CD4-positive, alpha-beta T cell treated with Interleukin-4 for 4 hours (primary cell): ENCODE measurements around the gene NUDT16.

Source experiments
- DNase-seq: peaks from one replicate; pipeline ENCODE4 v3.0.0-alpha.2; 2020

The NUDT16 gene

DNA sequence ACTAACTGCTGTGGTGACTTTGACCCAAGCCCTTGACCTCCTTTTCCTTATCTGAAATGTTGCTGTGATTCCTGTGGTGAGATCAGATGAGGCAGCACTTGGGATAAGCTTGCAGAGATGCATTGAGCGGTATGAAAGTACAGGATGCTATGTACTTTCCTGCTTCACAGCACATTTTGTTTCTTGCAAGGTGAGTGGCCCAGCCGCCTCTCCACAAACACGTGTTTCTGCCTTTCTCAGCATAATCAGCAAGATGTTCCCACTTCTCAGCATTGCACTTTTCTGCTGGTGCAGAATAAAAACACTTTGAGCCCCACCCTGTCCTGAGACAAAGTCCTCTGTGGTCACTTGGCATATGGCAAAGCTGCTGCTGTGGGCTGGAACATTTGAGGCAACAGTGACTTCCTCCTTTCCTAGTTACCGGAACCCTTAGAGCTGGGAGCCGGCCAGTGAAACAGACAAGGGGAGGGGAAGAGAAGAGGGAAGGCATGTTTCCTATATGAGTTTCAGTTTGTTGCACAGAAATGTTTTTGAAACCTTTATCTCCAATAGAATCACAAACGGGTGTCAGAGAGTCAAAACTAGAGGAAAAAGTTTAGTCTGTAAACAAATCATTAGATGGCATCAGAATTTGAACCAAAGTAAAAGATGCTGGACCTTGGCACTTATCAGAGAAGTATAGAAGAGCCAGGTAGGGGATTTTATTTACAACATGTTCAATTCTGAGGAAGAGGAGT is 5.0 kb downstream of the NUDT16 start:
- DNase-seq = peak; percentile 19

DNA sequence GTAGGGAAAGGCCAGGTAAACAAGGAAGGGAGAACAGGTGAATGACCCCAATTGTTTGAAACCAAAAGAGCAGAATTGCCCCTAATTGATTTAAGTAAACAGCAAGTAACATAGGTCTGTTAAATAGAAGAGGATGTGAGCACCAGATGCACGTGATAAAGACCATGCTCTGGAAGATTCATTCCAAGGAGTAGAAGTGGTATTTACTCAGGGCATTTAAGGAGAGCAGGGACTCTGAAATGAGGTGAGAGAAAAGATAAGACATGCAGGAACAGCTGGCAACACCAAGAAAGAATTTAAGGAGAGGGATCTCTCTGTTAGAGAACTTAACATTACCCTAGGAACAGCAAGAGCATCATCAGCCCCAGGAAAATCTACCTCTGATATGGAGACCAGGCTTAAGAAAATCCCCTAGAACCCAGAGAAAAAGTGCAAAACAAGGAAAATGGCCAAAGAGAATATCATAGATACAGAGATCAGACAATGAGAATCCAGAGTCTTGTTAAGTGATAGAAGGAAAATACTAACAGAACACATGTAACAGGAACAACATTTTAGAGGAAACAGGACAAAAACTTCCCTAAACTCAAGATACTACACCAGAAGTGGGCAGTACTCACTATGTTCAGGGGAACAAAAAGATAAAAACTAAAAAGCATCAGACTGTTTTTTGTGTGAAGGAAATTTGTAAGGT is 6.4 kb downstream of the NUDT16 start:
- no peak for DNase-seq

GRCh38 chr3:131388490-131388799 is 6.9 kb downstream of the NUDT16 start:
- DNase-seq = no peak

GRCh38 chr3:131390331-131390730 is 8.8 kb downstream of the NUDT16 start:
- no peak for DNase-seq

GRCh38 chr3:131393051-131393450 is 11.5 kb downstream of the NUDT16 start:
- DNase-seq = no peak

DNA sequence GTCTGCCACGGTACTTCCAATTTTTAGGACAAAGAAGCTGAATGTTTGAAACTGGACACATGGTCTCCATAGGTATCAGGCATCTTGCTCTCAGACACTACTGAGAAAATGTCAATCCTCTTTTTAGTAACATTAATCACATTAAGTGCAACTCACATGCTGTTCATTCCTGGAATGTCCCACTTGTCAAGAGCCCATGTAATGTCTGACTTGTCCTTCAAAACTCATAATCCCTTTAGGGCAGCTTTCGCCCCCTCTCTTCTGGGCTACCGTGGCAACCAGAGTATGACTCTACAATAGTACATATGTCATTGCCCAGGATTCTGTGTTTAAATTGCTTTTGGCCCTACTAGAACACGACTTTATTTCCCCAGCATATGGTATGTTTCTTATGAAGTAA is 12.3 kb downstream of the NUDT16 start:
- no peak for DNase-seq

GRCh38 chr3:131394400-131394799 is 12.8 kb downstream of the NUDT16 start:
- DNase-seq = no peak

DNA sequence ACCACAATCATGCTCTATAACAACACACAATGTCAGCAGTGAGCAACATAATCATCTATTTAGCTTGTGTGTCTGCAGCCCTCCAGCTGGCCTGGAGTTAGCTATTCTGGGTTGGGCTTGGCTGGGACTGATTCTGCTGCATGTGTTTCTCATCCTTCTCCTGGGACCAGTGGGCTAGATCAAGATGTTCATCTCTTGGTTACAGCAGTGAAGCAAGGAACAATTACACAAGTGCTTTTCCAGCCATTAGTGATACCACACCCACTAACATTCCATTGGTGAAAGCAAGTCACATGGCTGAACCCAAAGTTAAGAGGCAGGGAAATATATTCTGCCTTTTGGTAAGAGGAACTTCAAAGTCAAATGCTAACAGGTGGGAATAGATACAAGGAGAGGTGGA is 14.6 kb downstream of the NUDT16 start:
- no peak for DNase-seq

GRCh38 chr3:131397889-131398288 is 16.3 kb downstream of the NUDT16 start:
- DNase-seq = no peak

DNA sequence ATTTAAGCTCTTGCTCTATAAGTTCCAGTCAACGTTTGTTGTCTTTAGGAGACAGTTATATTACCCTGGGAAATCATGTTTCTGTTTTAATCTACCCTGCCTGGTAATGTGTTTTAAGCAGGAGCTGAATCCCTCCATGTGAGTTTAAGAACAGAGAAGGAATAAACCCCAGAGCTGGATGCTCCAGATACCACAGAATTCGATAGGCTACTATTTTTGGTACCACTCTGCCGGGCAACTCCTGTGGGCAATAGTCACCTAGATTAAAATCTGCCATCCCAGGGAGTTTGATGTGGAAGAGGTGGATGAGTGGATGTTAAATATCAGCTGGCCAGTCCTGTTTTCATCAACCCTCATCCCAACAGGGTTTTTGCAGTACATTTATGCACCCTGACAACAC is 20.4 kb downstream of the NUDT16 start:
- DNase-seq = no peak

- DNase-seq = no peak
These were observed 20.9 kb downstream of the NUDT16 start for GRCh38 chr3:131402391-131403039.

- DNase-seq = no peak
These were observed 21.8 kb downstream of the NUDT16 start for GRCh38 chr3:131403216-131403895.

DNA sequence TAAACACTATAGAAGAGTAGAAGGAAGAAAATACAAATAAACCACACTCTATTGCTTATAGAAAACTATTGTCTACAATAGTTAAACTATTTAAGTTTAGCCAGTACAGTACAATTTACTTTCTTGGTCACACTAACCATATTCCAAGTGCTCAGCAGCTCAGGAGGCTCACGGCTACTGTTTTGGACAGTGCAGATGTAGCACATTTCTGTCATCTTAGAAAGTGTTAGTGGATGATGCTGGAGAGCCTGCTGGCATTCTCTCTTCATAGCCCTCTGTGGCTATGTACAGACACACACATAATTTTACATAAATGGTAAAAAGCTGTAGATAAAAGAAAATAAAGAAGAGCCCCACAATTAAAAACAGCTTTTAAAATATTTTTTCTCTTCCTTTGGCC is 23.8 kb downstream of the NUDT16 start:
- no peak for DNase-seq

DNA sequence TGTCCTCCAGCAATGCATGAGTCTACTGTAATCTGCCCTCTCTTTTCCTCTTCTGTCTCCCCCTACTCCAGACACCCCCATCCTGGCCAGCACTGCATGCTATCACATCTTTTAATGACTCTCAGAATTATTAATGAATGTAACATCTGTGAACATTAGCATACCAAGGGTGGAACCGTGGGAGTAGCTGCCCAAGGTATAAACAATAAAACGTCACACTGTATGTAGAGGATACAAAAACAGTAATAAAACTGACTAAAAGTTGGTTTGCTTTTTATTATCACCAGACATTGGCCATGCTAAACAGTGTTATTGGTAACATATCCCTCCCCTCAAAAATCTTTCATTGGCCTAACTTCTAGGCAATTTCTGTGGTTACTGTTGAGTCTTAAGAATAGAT is 24.7 kb downstream of the NUDT16 start:
- no peak for DNase-seq

DNA sequence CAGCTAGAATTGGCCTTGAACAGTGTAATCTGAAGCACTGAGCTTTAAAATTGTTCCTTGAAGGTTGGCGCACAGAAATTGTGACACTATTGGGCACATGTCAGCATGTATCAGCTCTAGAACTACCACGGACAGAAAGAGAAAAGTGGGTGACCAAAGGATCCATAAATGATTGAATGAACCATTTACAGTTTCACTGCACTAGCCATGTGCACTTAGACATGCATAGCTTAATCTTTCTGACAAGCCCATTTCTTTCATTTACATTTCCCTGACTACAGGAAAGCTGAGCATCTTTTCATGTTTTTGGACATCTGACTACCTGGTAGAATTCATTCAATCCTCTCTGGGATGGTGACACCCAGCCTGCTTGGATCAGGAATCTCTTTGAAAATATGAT is 36.2 kb downstream of the NUDT16 start:
- no peak for DNase-seq

DNA sequence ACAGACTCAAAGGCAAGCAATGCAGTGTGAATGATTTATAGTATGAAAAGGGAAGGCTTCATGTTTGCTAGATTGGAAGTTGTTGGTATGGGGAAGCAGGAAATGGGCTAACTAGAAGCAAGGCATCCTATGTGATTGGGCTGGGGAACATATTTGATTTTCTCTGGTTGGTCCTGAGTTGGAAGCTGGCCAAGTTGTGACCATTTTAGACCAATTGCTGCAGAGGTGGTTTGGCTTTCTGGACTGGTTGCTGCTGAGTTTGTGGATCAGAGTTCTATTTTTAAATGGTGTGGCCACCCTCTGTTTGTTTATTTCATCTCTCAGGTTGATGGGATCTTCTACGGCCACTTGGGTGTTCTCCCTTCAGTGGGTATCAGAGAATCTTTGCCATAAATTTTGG is 39.7 kb downstream of the NUDT16 start:
- DNase-seq = no peak

DNA sequence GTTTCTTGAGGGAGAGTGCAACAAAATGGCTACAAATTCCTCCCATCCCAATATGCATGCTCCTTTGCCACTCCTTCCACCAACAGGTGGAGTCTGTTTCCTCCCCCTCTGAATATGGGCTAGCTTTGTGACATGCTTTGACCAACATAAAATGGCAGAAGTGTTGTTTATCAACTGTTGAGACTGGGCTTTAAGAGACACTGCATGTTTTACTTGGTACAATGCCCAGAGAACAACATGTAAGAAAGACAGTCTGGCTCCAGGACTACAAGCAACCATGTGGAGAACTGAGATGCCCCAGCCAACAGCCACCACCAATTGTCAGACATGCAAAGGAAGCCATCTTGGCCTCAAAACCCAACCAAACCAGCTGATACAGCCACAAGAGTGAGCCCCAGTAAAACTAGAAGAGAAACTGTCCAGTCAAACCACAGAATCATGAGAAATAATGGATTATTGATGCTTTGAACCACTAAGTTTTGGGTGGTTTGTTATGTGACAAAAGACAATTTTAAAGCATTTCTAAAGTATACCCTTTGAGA is 40.5 kb downstream of the NUDT16 start:
- DNase-seq = no peak

- DNase-seq = no peak
These were observed 45.7 kb downstream of the NUDT16 start for GRCh38 chr3:131427226-131427625.

DNA sequence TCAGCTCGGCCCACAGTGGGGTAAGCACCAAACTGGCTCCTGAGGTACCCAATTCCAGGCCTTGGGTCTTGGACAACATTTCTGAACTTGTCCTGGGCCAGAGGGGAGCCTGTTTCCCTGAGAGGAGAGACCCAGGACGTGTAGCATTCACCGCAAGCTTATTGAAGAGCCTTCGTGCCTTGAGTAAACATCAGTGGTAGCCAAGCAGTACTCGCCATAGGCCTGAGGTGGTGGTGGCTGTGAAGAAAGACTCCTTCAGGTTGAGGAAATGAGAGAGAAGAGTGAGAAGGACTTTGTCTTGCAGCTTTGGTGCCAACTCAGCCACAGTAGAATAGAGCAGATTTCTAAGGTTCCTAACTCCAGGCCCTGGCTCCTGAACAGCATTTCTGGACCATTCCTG is 50.2 kb downstream of the NUDT16 start:
- no peak for DNase-seq

DNA sequence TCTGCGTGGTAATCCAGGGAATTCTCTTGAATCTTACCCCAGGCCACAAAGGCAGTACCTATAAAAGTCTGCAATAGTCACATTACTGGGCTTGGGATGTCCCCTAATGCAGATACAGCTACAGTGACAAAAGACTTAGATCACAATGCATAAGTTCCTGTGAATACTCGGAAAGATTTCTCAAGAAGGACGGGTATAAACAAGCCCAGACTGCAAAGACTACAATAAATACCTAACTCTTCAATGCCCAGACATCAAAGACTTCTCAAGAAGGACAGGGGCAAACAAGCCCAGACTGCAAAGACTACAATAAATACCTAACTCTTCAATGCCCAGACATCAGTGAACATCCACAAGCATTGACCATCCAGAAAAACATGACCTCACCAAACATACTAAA is 50.9 kb downstream of the NUDT16 start:
- DNase-seq = no peak

GRCh38 chr3:131435000-131435399 is 53.4 kb downstream of the NUDT16 start:
- DNase-seq = no peak
